Lower lobe of right lung (tissue), 2 donors: ENCODE measurements around the gene BRIP1. TPM values are rescaled to one million over a fixed set of nuclear protein-coding genes. Genes with fewer than 3 reads are reported as not detected.
"Not testable (repeated sequence)": the region's sequence is repeated elsewhere in the genome, so short reads cannot be mapped to it uniquely, and the experiment has no call there.

Source experiments
- ATAC-seq, 2 donors: fragments of 200-7000 bp; cut with Tn5 transposase; one replicate each; pipeline ENCODE4 v1.9.1; 2020 to 2022; ENCODE audit warnings: mild to moderate bottlenecking in 2 of 2, moderate library complexity in 2 of 2
- DNase-seq: peaks from one replicate; pipeline ENCODE4 v3.0.0-alpha.2; 2020
- H3K27ac ChIP-seq: fragments of 200-600 bp; one replicate; pipeline ENCODE4 v1.8.0; 2022
- H3K27me3 ChIP-seq: fragments of 200-600 bp; one replicate; pipeline ENCODE4 v1.8.0; 2022; ENCODE audit warnings: low read depth
- H3K36me3 ChIP-seq: fragments of 200-600 bp; one replicate; pipeline ENCODE4 v1.8.0; 2022; ENCODE audit warnings: mild to moderate bottlenecking
- H3K4me1 ChIP-seq: fragments of 200-600 bp; one replicate; pipeline ENCODE4 v1.8.0; 2022
- H3K4me3 ChIP-seq: fragments of 200-600 bp; one replicate; pipeline ENCODE4 v1.8.0; 2022; ENCODE audit warnings: mild to moderate bottlenecking
- H3K9me3 ChIP-seq: fragments of 200-600 bp; one replicate; pipeline ENCODE4 v1.8.0; 2022
- intact Hi-C: fragments of 100-400 bp; cut with DNase I; formaldehyde crosslinking; loops from one replicate; pipeline ENCODE4 v1.11.0; 2022
- total RNA-seq: library from RNA; stranded (reverse); fragmentation: NEBNext Ultra II Directional; extraction: Animal tissue kit (Norgen Biotek cat#: 25700); gene quantifications from one replicate; pipeline ENCODE4 v1.2.1, GENCODE V29; 2021
- TF ChIP-seq, protein P1 (sequence below): fragments of 200-600 bp; IDR thresholded peaks from one replicate; pipeline ENCODE4 v1.8.0; 2022; ENCODE audit warnings: antibody characterized with exemption, mild to moderate bottlenecking
- donor health status: DM: no; HTN: yes; CAD: no; lungs with severe emphysema.

The BRIP1 gene
- total RNA-seq, 1 donor from 2014 or later, result 0.83 TPM

DNA sequence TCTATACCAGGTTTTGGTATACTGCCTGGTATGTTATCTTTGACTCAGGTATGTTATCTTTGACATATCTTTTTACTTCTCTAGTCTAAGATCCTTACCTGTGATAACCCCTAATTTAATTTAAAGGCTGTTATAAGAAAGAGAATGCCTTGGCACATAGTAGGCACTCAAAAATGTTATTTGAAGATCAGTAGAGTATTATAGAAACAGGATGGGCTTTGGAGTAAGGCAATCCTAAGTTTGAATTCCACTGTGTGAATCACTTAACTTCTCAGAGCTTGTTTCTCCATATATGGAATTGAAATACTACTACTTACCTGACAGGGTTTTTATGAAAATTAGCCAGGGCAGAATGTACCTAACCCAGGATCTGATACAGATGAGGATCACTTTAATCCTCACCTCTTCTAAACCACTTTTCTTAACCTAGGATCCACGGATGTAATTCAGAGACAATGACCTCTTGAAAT lies 1.2 kb downstream of the BRIP1 start:
- peaks cover 1% of the 10 kb centered on the region for H3K36me3 ChIP-seq
- no peak overlapping the region for H3K27ac ChIP-seq
- peaks cover 5% of the 10 kb centered on the region for H3K4me1 ChIP-seq
- DNase-seq, result no peak
- no peaks in the 10 kb centered on the region for H3K27me3 ChIP-seq
- no peak overlapping the region for H3K4me3 ChIP-seq
- ATAC-seq, result no peak
- no peaks in the 10 kb centered on the region for H3K9me3 ChIP-seq
- TF ChIP-seq, protein P1, sequence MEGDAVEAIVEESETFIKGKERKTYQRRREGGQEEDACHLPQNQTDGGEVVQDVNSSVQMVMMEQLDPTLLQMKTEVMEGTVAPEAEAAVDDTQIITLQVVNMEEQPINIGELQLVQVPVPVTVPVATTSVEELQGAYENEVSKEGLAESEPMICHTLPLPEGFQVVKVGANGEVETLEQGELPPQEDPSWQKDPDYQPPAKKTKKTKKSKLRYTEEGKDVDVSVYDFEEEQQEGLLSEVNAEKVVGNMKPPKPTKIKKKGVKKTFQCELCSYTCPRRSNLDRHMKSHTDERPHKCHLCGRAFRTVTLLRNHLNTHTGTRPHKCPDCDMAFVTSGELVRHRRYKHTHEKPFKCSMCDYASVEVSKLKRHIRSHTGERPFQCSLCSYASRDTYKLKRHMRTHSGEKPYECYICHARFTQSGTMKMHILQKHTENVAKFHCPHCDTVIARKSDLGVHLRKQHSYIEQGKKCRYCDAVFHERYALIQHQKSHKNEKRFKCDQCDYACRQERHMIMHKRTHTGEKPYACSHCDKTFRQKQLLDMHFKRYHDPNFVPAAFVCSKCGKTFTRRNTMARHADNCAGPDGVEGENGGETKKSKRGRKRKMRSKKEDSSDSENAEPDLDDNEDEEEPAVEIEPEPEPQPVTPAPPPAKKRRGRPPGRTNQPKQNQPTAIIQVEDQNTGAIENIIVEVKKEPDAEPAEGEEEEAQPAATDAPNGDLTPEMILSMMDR, result no peak
- intact Hi-C loops, result no loop called here

DNA sequence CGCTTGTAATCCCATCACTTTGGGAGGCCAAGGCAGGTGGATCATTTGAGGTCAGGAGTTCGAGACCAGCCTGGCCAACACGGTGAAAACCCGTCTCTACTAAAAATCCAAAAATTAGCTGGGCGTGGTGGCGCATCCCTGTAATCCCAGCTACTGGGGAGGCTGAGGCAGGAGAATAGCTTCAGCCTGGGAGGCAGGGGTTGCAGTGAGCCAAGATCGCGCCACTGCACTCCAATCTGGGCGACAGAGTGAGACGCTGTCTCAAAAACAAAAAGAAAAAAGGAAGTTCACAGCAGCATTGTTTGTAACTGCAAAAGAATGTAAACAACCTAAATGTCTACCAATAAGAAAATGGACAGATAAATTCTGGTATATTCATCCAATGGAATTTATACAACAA lies 2.9 kb downstream of the BRIP1 start:
- H3K4me1 ChIP-seq, H3K36me3 ChIP-seq, intact Hi-C loops, H3K9me3 ChIP-seq, H3K27ac ChIP-seq, H3K27me3 ChIP-seq, H3K4me3 ChIP-seq, ATAC-seq, DNase-seq: not testable (repeated sequence)

DNA sequence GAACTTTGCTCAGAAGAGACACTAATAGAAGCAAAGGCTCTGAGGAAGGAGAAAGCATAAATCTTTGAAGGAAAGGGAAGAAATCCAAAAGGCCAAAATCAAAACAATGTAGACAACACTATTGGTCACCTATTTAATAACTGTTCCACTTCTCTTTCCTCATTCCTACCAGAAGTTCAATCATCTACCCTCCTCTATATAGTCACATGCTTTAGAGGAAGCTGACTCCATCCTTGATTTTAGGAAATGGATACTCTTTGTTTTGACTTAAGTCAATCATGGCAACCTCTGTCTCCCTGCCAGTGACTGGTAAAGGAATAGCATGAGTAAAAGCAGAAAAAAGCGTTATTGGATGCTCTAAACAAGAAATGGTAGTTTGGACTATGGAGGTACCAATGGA lies 7.3 kb downstream of the BRIP1 start:
- Histone ChIP-seq H3K4me3 (no peak overlapping the region), H3K27ac (no peak overlapping the region), H3K9me3 (no peaks in the 10 kb centered on the region), H3K4me1 (no peaks in the 10 kb centered on the region), H3K36me3 (no peaks in the 10 kb centered on the region), H3K27me3 (no peaks in the 10 kb centered on the region)
- TF ChIP-seq, protein P1, result no peak
- ATAC-seq (no peak), DNase-seq (no peak)
- intact Hi-C loops, result no loop called here

DNA sequence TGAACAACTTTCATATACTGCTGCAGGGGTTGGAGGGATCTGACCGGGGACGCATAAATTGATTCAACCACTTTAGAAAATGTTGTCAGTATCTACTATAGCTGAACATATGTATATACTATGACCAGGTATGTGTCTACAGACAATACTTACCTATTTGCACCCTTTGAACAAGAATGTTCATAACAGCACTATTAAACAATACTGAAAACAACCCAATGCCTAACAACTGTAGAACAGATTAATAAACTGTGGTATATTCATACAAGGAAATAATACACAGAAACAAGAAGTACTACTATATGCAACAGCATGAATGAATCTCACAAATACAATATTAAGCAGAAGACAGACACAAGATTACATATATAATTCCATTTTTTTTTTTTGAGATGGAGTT lies 10.5 kb downstream of the BRIP1 start:
- no peak overlapping the region for H3K4me3 ChIP-seq
- TF ChIP-seq, protein P1, result no peak
- H3K27me3 ChIP-seq, result no peaks in the 10 kb centered on the region

DNA sequence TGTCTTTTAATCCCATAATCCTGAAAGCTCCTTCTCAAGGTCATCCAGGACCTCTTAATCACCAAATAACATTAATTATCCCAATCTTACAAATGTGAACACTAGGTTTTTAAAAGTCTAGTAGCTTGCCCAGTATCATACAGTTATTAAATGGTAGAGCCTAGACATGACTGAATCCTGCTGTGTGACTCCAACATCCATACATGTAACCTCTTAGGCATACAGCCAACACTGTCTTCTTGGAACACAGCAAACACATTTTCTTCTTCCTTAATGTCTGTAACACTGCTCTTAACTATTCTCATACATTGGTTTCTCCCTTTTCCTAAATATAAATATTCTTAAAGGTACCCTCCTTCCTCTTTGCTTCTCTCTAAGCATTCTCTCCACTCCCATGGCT lies 13.7 kb downstream of the BRIP1 start:
- no peak for ATAC-seq
- Histone ChIP-seq H3K27me3 (no peaks in the 10 kb centered on the region), H3K27ac (no peak overlapping the region), H3K9me3 (no peaks in the 10 kb centered on the region), H3K4me1 (no peaks in the 10 kb centered on the region), H3K36me3 (no peaks in the 10 kb centered on the region), H3K4me3 (no peak overlapping the region)
- TF ChIP-seq, protein P1, result no peak
- intact Hi-C loops, result no loop called here
- no peak for DNase-seq

More for the DNA sequence above, 10.5 kb downstream of the BRIP1 start:
- Histone ChIP-seq H3K9me3 (no peaks in the 10 kb centered on the region), H3K27ac (no peak overlapping the region), H3K4me1 (no peaks in the 10 kb centered on the region), H3K36me3 (no peaks in the 10 kb centered on the region)
- DNase-seq (no peak), ATAC-seq (no peak)
- intact Hi-C loops, result no loop called here

DNA sequence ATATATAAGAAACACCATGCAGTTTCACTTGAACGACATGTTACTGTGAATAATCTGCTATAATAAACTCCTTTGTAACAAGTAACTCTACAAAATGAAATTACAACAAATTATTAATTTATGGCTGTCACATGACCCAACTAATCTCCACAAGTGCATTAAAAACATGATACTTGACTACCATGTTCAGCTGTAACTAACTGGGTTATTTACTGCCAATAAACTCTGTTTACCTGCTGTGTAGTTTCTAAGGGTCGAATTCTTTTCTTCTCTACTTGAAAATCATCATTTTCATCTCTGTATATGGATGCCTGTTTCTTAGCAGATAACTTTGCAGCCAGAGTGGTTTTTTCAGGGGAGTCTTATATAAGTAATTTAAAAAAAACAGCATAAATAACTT lies 14.4 kb downstream of the BRIP1 start:
- intact Hi-C loops, result no loop called here
- H3K27ac ChIP-seq, result no peak overlapping the region
- H3K9me3 ChIP-seq, result no peaks in the 10 kb centered on the region
- TF ChIP-seq, protein P1, result no peak
- H3K4me3 ChIP-seq, result no peak overlapping the region
- no peaks in the 10 kb centered on the region for H3K36me3 ChIP-seq
- H3K27me3 ChIP-seq, result no peaks in the 10 kb centered on the region
- no peak for DNase-seq
- no peak for ATAC-seq
- no peaks in the 10 kb centered on the region for H3K4me1 ChIP-seq
